HCT116 (cell line): ENCODE results near the gene TMPRSS3. TPM values are rescaled to one million over a fixed set of nuclear protein-coding genes. Genes with fewer than 3 reads are reported as not detected.

Experiments
- ATAC-seq: fragments of 200-7000 bp; cut with Tn5 transposase; 2 replicates; pipeline ENCODE4 v1.9.1; 2020; ENCODE audit warnings: mild to moderate bottlenecking, moderate library complexity
- BruUV-seq: library from RNA; stranded (reverse); fragments of 400-500 nt; replicated peaks from 2 replicates; lab custom pipeline; 2021; lab: Mats Ljungman, UMichigan
- CTCF ChIA-PET: fragments of 300-600 bp; sonication (Branson Sonifier 250); formaldehyde crosslinking; loops from one replicate; lab custom pipeline; 2021; ENCODE audit warnings: antibody characterized with exemption; lab: Charles Lee
- POLR2A ChIA-PET: fragments of 300-600, 350-600 bp; sonication (Branson Sonifier 250); formaldehyde crosslinking; loops from one replicate; lab custom pipeline; 2021; ENCODE audit warnings: antibody characterized with exemption; lab: Charles Lee
- RAD21 ChIA-PET, 2 experiments: fragments of 300-600 bp; sonication (Branson Sonifier 250); formaldehyde crosslinking; loops; one replicate each; lab custom pipeline; 2023; ENCODE audit warnings: low total read pairs in 2 of 2; ENCODE audit not compliant: uncharacterized antibody in 2 of 2, unreplicated experiment in 2 of 2, low non-redundant PET in 1 of 2; lab: Charles Lee
- DNase-seq: peaks from one replicate; pipeline ENCODE4 v3.0.0-alpha.2; 2010; ENCODE audit warnings: low read depth, low spot score
- H2AFZ ChIP-seq: fragments of 200-600 bp; shearing (Covaris generic), sonication (generic); 2 replicates; pipeline ENCODE4 v1.6.1; 2017; ENCODE audit warnings: low read depth, mixed run types, mixed read lengths, antibody characterized with exemption, low read length; ENCODE audit not compliant: poor library complexity, severe bottlenecking
- H3K27ac ChIP-seq: 2 replicates; pipeline ENCODE4 v1.5.1; 2012; ENCODE audit warnings: low read depth, low read length
- H3K27me3 ChIP-seq: fragments of 200-600 bp; sonication (generic); 2 replicates; pipeline ENCODE4 v1.6.1; 2016; ENCODE audit warnings: mixed run types, low read length, mixed read lengths; ENCODE audit not compliant: insufficient read depth
- H3K36me3 ChIP-seq, 2 experiments: fragments of 200-500 bp in 1 of 2; fragments of 200-600 bp in 1 of 2; sonication (Bioruptor generic) in 1 of 2; sonication (generic) in 1 of 2; 2 replicates each; pipeline versions ENCODE4 v1.5.1 to v1.6.1; 2014 to 2016; ENCODE audit warnings: low read length in 2 of 2, inconsistent platforms in 1 of 2, mixed read lengths in 1 of 2, mixed run types in 1 of 2; ENCODE audit not compliant: insufficient read depth in 2 of 2, control insufficient read depth in 1 of 2
- H3K4me1 ChIP-seq, 2 experiments: fragments of 200-600 bp in 1 of 2; sonication (generic) in 1 of 2; 2 replicates each; pipeline versions ENCODE4 v1.5.1 to v1.6.1; 2012 to 2017; ENCODE audit warnings: low read length in 2 of 2, inconsistent platforms in 1 of 2, mild to moderate bottlenecking in 1 of 2, mixed read lengths in 1 of 2, mixed run types in 1 of 2, moderate library complexity in 1 of 2; ENCODE audit not compliant: insufficient read depth in 2 of 2, control insufficient read depth in 1 of 2
- H3K4me2 ChIP-seq: fragments of 200-600 bp; sonication (generic); 2 replicates; pipeline ENCODE4 v1.6.1; 2017; ENCODE audit warnings: mixed run types, low read length, mixed read lengths
- H3K4me3 ChIP-seq, 2 experiments: fragments of 200-600 bp in 1 of 2; sonication (generic) in 1 of 2; replicated peaks in 1 of 2; 2 replicates each; pipeline ENCODE4 v1.5.1; 2011 to 2016; ENCODE audit warnings: low read length in 2 of 2, control low read depth in 1 of 2, low read depth in 1 of 2, mild to moderate bottlenecking in 1 of 2, mixed read lengths in 1 of 2, mixed run types in 1 of 2
- H3K79me2 ChIP-seq: fragments of 200-600 bp; sonication (generic); 2 replicates; pipeline ENCODE4 v1.6.1; 2017; ENCODE audit warnings: mild to moderate bottlenecking, mixed run types, low read length, moderate library complexity, mixed read lengths; ENCODE audit not compliant: insufficient read depth
- H3K9ac ChIP-seq: fragments of 200-600 bp; sonication (generic); 2 replicates; pipeline ENCODE4 v1.6.1; 2016; ENCODE audit warnings: low read length, mixed read lengths
- H3K9me2 ChIP-seq: fragments of 200-600 bp; sonication (generic), shearing (Covaris generic); 2 replicates; pipeline ENCODE4 v1.6.1; 2017; ENCODE audit warnings: mixed run types, mild to moderate bottlenecking, moderate library complexity; ENCODE audit not compliant: insufficient read depth
- H3K9me3 ChIP-seq, 2 experiments: fragments of 200-500 bp in 1 of 2; fragments of 200-600 bp in 1 of 2; sonication (Bioruptor generic) in 1 of 2; sonication (generic) in 1 of 2; 2 replicates each; pipeline ENCODE4 v1.6.1; 2014 to 2017; ENCODE audit warnings: low read length in 2 of 2, mixed read lengths in 2 of 2, inconsistent platforms in 1 of 2, low read depth in 1 of 2, mild to moderate bottlenecking in 1 of 2, mixed run types in 1 of 2, moderate library complexity in 1 of 2; ENCODE audit not compliant: control insufficient read depth in 1 of 2, insufficient read depth in 1 of 2
- H4K20me1 ChIP-seq: fragments of 200-600 bp; sonication (generic), shearing (Covaris generic); 2 replicates; pipeline ENCODE4 v1.6.1; 2017; ENCODE audit warnings: mixed run types, mild to moderate bottlenecking, moderate library complexity; ENCODE audit not compliant: insufficient read depth
- ATF3 ChIP-seq: IDR thresholded peaks from 2 replicates; pipeline ENCODE4 v1.6.1; 2012
- CTCF ChIP-seq, 3 experiments: fragments of 200-600 bp in 1 of 3; sonication (generic) in 1 of 3; IDR thresholded peaks in 2 of 3; conservative IDR thresholded peaks in 1 of 3; 2 replicates each; pipeline ENCODE4 v1.5.1; 2012 to 2017; ENCODE audit warnings: low read depth in 2 of 3, low read length in 2 of 3, antibody characterized with exemption in 1 of 3, borderline replicate concordance in 1 of 3, control low read depth in 1 of 3, mild to moderate bottlenecking in 1 of 3, mixed read lengths in 1 of 3, mixed run types in 1 of 3, moderate library complexity in 1 of 3; ENCODE audit not compliant: insufficient read depth in 1 of 3
- EGR1 ChIP-seq: IDR thresholded peaks from 2 replicates; pipeline ENCODE4 v1.6.1; 2012; ENCODE audit warnings: low read depth
- EZH2 ChIP-seq: fragments of 200-600 bp; sonication (generic); IDR thresholded peaks from 2 replicates; pipeline ENCODE4 v1.6.1; 2017; ENCODE audit warnings: antibody characterized with exemption, mixed run types
- EZH2phosphoT487 ChIP-seq: fragments of 200-600 bp; IDR thresholded peaks from 2 replicates; pipeline ENCODE4 v1.6.1; 2018; ENCODE audit warnings: antibody characterized with exemption, borderline replicate concordance
- POLR2A ChIP-seq: IDR thresholded peaks from 2 replicates; pipeline ENCODE4 v1.7.0; 2011; ENCODE audit warnings: borderline replicate concordance; ENCODE audit not compliant: insufficient read depth, insufficient read length; ENCODE audit errors: extremely low read depth
- POLR2AphosphoS5 ChIP-seq: IDR thresholded peaks from 2 replicates; pipeline ENCODE4 v1.6.1; 2011; ENCODE audit warnings: mild to moderate bottlenecking, low read depth, low read length, moderate library complexity
- SRF ChIP-seq: IDR thresholded peaks from 2 replicates; pipeline ENCODE4 v1.6.1; 2012; ENCODE audit warnings: low read depth
- ZNF274 ChIP-seq: fragments of 200-500 bp; sonication (Bioruptor generic); IDR thresholded peaks from 2 replicates; pipeline ENCODE4 v1.6.1; 2014; ENCODE audit warnings: mild to moderate bottlenecking, low read depth, low read length, inconsistent platforms
- intact Hi-C: fragments of 100-400 bp; cut with micrococcal nuclease; formaldehyde crosslinking; loops from 2 replicates; pipeline ENCODE4 v1.10.0; 2022
- total RNA-seq: library from RNA; stranded (reverse); gene quantifications from one replicate; pipeline ENCODE4 v1.2.1, GENCODE V29; 2021; ENCODE audit not compliant: unreplicated experiment
- TF ChIP-seq, protein P1 (sequence below): IDR thresholded peaks from 2 replicates; pipeline ENCODE4 v1.6.1; 2012
- TF ChIP-seq, protein P2 (sequence below): IDR thresholded peaks from 2 replicates; pipeline ENCODE4 v1.6.1; 2012; ENCODE audit warnings: low read depth

TMPRSS3 gene
- total RNA-seq, 1 experiment from 2014 or later: not detected

- TF ChIP-seq CTCF (IDR thresholded peaks at IDR 0.05 in 2 of 3, conservative IDR thresholded peaks at IDR 0.05 in 1 of 3; ENCODE audit: borderline replicate concordance in 1 of 3, insufficient read depth in 1 of 3, low read depth in 2 of 3, low read length in 2 of 3) (no peak), EGR1 (no peak), SRF (no peak), ZNF274 (no peak), POLR2A (no peak), ATF3 (no peak), POLR2AphosphoS5 (no peak), EZH2phosphoT487 (no peak), EZH2 (no peak)
- TF ChIP-seq, protein P1, sequence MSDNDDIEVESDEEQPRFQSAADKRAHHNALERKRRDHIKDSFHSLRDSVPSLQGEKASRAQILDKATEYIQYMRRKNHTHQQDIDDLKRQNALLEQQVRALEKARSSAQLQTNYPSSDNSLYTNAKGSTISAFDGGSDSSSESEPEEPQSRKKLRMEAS: no peak
Measured at GRCh38 chr21:42438316-42439205, 42.7 kb upstream of the TMPRSS3 start (continued).

DNA sequence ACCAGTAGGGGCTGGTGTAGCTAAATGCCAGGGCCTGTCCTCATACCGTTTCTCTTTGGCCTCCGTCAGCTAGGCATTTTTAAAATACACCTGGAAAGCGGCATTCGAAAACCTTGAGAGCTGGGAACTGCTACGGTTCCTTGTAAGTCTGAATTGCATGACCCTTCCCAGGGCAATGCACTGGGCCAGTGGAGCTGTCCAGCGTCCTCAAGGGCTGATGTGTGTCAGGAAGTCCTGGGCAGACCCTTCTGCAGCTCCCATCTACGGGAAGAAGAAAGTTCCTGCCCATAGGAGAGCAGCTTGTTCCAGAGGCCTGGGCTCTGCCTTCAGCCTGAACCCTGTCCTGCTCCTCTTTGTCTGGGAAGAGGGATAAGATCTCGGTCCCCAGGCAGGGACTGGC, 41.9 kb upstream of the TMPRSS3 start:
- CTCF ChIA-PET: no interaction called here
- POLR2A ChIA-PET: no interaction called here
- ATAC-seq: no peak

More for the DNA sequence above, 41.9 kb upstream of the TMPRSS3 start:
- Histone ChIP-seq H3K9me2 (no peaks in the 10 kb centered on the region), H3K4me3 (no peak overlapping the region), H3K4me2 (no peak overlapping the region), H4K20me1 (no peaks in the 10 kb centered on the region), H3K79me2 (no peaks in the 10 kb centered on the region)
- BruUV-seq: no TSS peak
- TF ChIP-seq, protein P2, sequence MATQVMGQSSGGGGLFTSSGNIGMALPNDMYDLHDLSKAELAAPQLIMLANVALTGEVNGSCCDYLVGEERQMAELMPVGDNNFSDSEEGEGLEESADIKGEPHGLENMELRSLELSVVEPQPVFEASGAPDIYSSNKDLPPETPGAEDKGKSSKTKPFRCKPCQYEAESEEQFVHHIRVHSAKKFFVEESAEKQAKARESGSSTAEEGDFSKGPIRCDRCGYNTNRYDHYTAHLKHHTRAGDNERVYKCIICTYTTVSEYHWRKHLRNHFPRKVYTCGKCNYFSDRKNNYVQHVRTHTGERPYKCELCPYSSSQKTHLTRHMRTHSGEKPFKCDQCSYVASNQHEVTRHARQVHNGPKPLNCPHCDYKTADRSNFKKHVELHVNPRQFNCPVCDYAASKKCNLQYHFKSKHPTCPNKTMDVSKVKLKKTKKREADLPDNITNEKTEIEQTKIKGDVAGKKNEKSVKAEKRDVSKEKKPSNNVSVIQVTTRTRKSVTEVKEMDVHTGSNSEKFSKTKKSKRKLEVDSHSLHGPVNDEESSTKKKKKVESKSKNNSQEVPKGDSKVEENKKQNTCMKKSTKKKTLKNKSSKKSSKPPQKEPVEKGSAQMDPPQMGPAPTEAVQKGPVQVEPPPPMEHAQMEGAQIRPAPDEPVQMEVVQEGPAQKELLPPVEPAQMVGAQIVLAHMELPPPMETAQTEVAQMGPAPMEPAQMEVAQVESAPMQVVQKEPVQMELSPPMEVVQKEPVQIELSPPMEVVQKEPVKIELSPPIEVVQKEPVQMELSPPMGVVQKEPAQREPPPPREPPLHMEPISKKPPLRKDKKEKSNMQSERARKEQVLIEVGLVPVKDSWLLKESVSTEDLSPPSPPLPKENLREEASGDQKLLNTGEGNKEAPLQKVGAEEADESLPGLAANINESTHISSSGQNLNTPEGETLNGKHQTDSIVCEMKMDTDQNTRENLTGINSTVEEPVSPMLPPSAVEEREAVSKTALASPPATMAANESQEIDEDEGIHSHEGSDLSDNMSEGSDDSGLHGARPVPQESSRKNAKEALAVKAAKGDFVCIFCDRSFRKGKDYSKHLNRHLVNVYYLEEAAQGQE: peak; percentile 60
- no peak for TF ChIP-seq CTCF (IDR thresholded peaks at IDR 0.05 in 2 of 3, conservative IDR thresholded peaks at IDR 0.05 in 1 of 3; ENCODE audit: borderline replicate concordance in 1 of 3, insufficient read depth in 1 of 3, low read depth in 2 of 3, low read length in 2 of 3)
- TF ChIP-seq, all 23 proteins: peak for 1
- Histone ChIP-seq H3K9ac (no peak overlapping the region), H3K27me3 (peaks cover 7% of the 10 kb centered on the region; the same call in 1 of the 2 replicates), H3K9me3 (no peaks in the 10 kb centered on the region), H3K36me3 (no peaks in the 10 kb centered on the region), H2AFZ (no peak overlapping the region), H3K27ac (no peak overlapping the region), H3K4me1 (0 out of 4 replicates have a peak, but pooled peaks cover 0 to 5% of the 10 kb centered on the region in 2 experiments)
- RAD21 ChIA-PET: no interaction called here
- intact Hi-C loops: no loop called here
- DNase-seq: no peak
